Bronchial smooth muscle cell (primary cell): ENCODE results near the gene RUSC2. TPM values are rescaled to one million over a fixed set of nuclear protein-coding genes. Genes with fewer than 3 reads are reported as not detected.

Experiments
- total RNA-seq: library from RNA; depleted of rRNA; stranded (reverse); fragments of >200 nt; gene quantifications from 2 replicates; pipeline ENCODE4 v1.2.1, GENCODE V29; 2014

Gene RUSC2, protein sequence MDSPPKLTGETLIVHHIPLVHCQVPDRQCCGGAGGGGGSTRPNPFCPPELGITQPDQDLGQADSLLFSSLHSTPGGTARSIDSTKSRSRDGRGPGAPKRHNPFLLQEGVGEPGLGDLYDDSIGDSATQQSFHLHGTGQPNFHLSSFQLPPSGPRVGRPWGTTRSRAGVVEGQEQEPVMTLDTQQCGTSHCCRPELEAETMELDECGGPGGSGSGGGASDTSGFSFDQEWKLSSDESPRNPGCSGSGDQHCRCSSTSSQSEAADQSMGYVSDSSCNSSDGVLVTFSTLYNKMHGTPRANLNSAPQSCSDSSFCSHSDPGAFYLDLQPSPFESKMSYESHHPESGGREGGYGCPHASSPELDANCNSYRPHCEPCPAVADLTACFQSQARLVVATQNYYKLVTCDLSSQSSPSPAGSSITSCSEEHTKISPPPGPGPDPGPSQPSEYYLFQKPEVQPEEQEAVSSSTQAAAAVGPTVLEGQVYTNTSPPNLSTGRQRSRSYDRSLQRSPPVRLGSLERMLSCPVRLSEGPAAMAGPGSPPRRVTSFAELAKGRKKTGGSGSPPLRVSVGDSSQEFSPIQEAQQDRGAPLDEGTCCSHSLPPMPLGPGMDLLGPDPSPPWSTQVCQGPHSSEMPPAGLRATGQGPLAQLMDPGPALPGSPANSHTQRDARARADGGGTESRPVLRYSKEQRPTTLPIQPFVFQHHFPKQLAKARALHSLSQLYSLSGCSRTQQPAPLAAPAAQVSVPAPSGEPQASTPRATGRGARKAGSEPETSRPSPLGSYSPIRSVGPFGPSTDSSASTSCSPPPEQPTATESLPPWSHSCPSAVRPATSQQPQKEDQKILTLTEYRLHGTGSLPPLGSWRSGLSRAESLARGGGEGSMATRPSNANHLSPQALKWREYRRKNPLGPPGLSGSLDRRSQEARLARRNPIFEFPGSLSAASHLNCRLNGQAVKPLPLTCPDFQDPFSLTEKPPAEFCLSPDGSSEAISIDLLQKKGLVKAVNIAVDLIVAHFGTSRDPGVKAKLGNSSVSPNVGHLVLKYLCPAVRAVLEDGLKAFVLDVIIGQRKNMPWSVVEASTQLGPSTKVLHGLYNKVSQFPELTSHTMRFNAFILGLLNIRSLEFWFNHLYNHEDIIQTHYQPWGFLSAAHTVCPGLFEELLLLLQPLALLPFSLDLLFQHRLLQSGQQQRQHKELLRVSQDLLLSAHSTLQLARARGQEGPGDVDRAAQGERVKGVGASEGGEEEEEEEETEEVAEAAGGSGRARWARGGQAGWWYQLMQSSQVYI (N-terminal part only)
- 10.4 and 12.7 TPM in 2 replicates for total RNA-seq

DNA sequence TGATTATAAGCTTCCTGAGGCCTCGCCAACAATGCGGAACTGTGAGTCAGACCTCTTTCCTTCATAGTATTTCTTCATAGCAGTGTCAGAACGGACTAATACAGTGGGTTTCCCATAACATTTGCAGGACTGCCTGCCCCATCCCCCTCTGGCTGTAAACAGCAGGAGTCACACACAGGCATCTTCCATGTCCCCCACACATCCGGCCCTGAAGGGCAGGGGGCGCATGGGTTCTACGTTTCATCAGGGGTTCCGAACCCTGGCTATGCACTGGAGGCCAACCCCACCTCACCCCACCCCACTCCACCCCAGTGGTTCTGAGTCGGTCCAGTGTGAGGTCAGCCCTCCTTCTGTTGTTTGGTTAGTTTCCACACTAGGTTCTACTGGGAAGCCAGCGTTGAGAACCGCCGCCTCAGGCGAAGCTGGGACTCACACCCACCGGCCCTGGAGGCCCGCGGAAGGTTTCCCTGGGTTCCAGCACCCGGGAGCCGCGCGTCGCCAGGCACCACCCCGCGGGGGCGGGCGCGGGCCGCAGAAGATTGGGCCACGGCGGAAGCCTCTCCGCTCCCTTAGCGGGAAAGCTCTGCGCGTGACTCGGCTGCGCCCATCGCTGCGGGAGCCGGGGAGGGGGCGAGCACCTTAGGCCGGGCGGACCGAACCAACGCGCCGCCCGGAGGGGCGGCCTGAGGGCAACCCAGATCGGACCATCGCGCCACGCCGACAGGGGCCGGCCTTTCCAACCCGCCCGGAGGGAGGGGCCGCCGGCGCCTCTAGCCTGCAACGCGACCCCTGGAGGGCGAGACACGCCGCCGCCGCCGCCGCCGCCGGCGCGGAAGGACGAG, at the start of gene RUSC2:
RUSC2 (plus strand) TSS at position 799 of the 842 bp plus-strand sequence. CDS start 56,411 bp downstream, outside the sequence.

Other genes with a start within 250 kb of the RUSC2 start
- gene TESK1, start 115.2 kb downstream of the RUSC2 start, total RNA-seq: 7.3 and 11.9 TPM in 2 replicates
- gene CD72, start 128.3 kb downstream of the RUSC2 start, total RNA-seq: 1.3 and 1.9 TPM in 2 replicates
- gene SIT1, start 160.8 kb downstream of the RUSC2 start, total RNA-seq: 0.32 TPM in 1 of 2 replicates, not detected in the other
- gene RMRP, start 167.9 kb downstream of the RUSC2 start, total RNA-seq: 67,158 and 134,448 TPM in 2 replicates
- 10.8 and 11.7 TPM in 2 replicates for gene CCDC107, start 168.2 kb downstream of the RUSC2 start, total RNA-seq
- gene ARHGEF39, start 175.1 kb downstream of the RUSC2 start, total RNA-seq: under 0.01 and 0.32 TPM in 2 replicates
- gene CA9, start 183.8 kb downstream of the RUSC2 start, total RNA-seq: 0.86 and 1.7 TPM in 2 replicates
- 925 and 1,339 TPM in 2 replicates for gene TPM2, start 199.8 kb downstream of the RUSC2 start, total RNA-seq
- gene TLN1, start 242.1 kb downstream of the RUSC2 start, total RNA-seq: 209 and 221 TPM in 2 replicates
- gene CREB3, start 242.6 kb downstream of the RUSC2 start, total RNA-seq: 42.9 and 50.1 TPM in 2 replicates